GM12891 (cell line): ENCODE results near the gene CBY2.

ENCODE experiments used
- PAX5 ChIP-seq: IDR thresholded peaks from 2 replicates; pipeline ENCODE4 v1.6.1; 2011; ENCODE audit warnings: low read length, moderate library complexity, mild to moderate bottlenecking; ENCODE audit not compliant: insufficient read depth, severe bottlenecking
- POLR2A ChIP-seq: IDR thresholded peaks from 2 replicates; pipeline ENCODE4 v1.6.1; 2011; ENCODE audit warnings: low read depth, low read length, control low read depth
- POLR2AphosphoS5 ChIP-seq: IDR thresholded peaks from 2 replicates; pipeline ENCODE4 v1.6.1; 2011; ENCODE audit warnings: low read depth, low read length, control low read depth
- POU2F2 ChIP-seq: IDR thresholded peaks from 2 replicates; pipeline ENCODE4 v1.6.1; 2011; ENCODE audit warnings: low read depth, mild to moderate bottlenecking, control low read depth, low read length, moderate library complexity
- SPI1 ChIP-seq: IDR thresholded peaks from 2 replicates; pipeline ENCODE4 v1.6.1; 2011; ENCODE audit warnings: low read depth, low read length, control low read depth
- TAF1 ChIP-seq: IDR thresholded peaks from 2 replicates; pipeline ENCODE4 v1.6.1; 2011; ENCODE audit warnings: low read depth, low read length, control low read depth

GRCh38 chr13:45733361-45733760 lies 31.2 kb downstream of the CBY2 start:
- TF ChIP-seq POLR2A (no peak), PAX5 (no peak), POLR2AphosphoS5 (no peak), SPI1 (no peak), TAF1 (no peak), POU2F2 (no peak)
